Muscle of leg (tissue), 9 donors: ENCODE data around the gene EGFL8. TPM values are rescaled to one million over a fixed set of nuclear protein-coding genes. Genes with fewer than 3 reads are reported as not detected.

Experiments
- polyA plus RNA-seq, 8 donors: library from polyadenylated mRNA; unstranded; fragments of 120-200 nt; gene quantifications; one replicate each; pipeline versions ENCODE4 v1.2.1 to v1.2.3, GENCODE V29; 2013; ENCODE audit warnings: inconsistent platforms in 1 of 8, low replicate concordance in 1 of 8; ENCODE audit not compliant: insufficient read length in 8 of 8, insufficient read depth in 1 of 8
- total RNA-seq: library from RNA; stranded (reverse); fragments of 120-200 nt; gene quantifications from one replicate; pipeline ENCODE4 v1.2.4, GENCODE V29; 2013

The EGFL8 gene
- total and polyA plus RNA-seq, 9 donors = 22.9 to 43.4 (median 28.9) TPM

Other genes starting within 250 kb of the EGFL8 start
- 3.7 TPM for gene C2, start 236.9 kb upstream of the EGFL8 start, total RNA-seq
- gene C2, start 236.9 kb upstream of the EGFL8 start, polyA plus RNA-seq = 1 to 10 TPM; 3.3 to 9.5 (median 5.0) TPM
- 1.6 TPM for gene CFB, start 218.5 kb upstream of the EGFL8 start, total RNA-seq
- 1 to 10 TPM; 1.0 to 4.8 (median 2.0) TPM for gene CFB, start 218.5 kb upstream of the EGFL8 start, polyA plus RNA-seq
- 48.9 TPM for gene NELFE, start 205.6 kb upstream of the EGFL8 start, total RNA-seq
- 10 to 100 TPM; 64.7 to 72.6 (median 69.2) TPM for gene NELFE, start 205.6 kb upstream of the EGFL8 start, polyA plus RNA-seq
- gene SKIC2, start 205.4 kb upstream of the EGFL8 start, total RNA-seq = 21.8 TPM
- 10 to 100 TPM; 27.0 to 34.1 (median 30.8) TPM for gene SKIC2, start 205.4 kb upstream of the EGFL8 start, polyA plus RNA-seq
- 10.7 TPM for gene DXO, start 192.5 kb upstream of the EGFL8 start, total RNA-seq
- gene DXO, start 192.5 kb upstream of the EGFL8 start, polyA plus RNA-seq = 10 to 100 TPM; 16.0 to 22.2 (median 17.4) TPM
- gene C4A, start 182.5 kb upstream of the EGFL8 start, total RNA-seq = 13.0 TPM
- gene C4A, start 182.5 kb upstream of the EGFL8 start, polyA plus RNA-seq = 10 to 100 TPM in 6 of 8 donors, 1 to 10 TPM in 2; 6.6 to 20.4 (median 15.8) TPM
- 15.6 TPM for gene C4B, start 149.8 kb upstream of the EGFL8 start, total RNA-seq
- gene C4B, start 149.8 kb upstream of the EGFL8 start, polyA plus RNA-seq = 10 to 100 TPM in 7 of 8 donors, 1 to 10 TPM in 1; 9.5 to 32.1 (median 24.1) TPM
- 0.04 TPM for gene CYP21A2, start 126.2 kb upstream of the EGFL8 start, total RNA-seq
- gene CYP21A2, start 126.2 kb upstream of the EGFL8 start, polyA plus RNA-seq = 1 to 10 TPM in 3 of 8 donors, under 1 TPM in 5; 0.20 to 1.9 (median 0.62) TPM
- gene TNXB, start 55.3 kb upstream of the EGFL8 start, total RNA-seq = 108 TPM
- gene TNXB, start 55.3 kb upstream of the EGFL8 start, polyA plus RNA-seq = 100 to 1,000 TPM in 7 of 8 donors, 10 to 100 TPM in 1; 100.0 to 207 (median 127) TPM
- gene ATF6B, start 36.3 kb upstream of the EGFL8 start, total RNA-seq = 11.7 TPM
- gene ATF6B, start 36.3 kb upstream of the EGFL8 start, polyA plus RNA-seq = 10 to 100 TPM; 38.3 to 53.3 (median 46.7) TPM
- 4.5 TPM for gene FKBPL, start 34.3 kb upstream of the EGFL8 start, total RNA-seq
- 1 to 10 TPM; 4.0 to 6.0 (median 4.4) TPM for gene FKBPL, start 34.3 kb upstream of the EGFL8 start, polyA plus RNA-seq
- gene PRRT1, start 12.7 kb upstream of the EGFL8 start, total RNA-seq = 0.18 TPM
- 1 to 10 TPM in 7 of 8 donors, under 1 TPM in 1; 0.71 to 2.3 (median 1.2) TPM for gene PRRT1, start 12.7 kb upstream of the EGFL8 start, polyA plus RNA-seq
- 15.3 TPM for gene PPT2, start 10.5 kb upstream of the EGFL8 start, total RNA-seq
- gene PPT2, start 10.5 kb upstream of the EGFL8 start, polyA plus RNA-seq = 10 to 100 TPM; 23.7 to 35.7 (median 31.6) TPM
- 32.3 TPM for gene AGPAT1, start 11.5 kb downstream of the EGFL8 start, total RNA-seq
- 10 to 100 TPM; 55.4 to 71.7 (median 61.8) TPM for gene AGPAT1, start 11.5 kb downstream of the EGFL8 start, polyA plus RNA-seq
- 41.5 TPM for gene RNF5, start 13.8 kb downstream of the EGFL8 start, total RNA-seq
- gene RNF5, start 13.8 kb downstream of the EGFL8 start, polyA plus RNA-seq = 10 to 100 TPM; 46.9 to 57.5 (median 52.8) TPM
- gene AGER, start 19.7 kb downstream of the EGFL8 start, total RNA-seq = 3.7 TPM
- 10 to 100 TPM in 5 of 8 donors, 1 to 10 TPM in 3; 6.1 to 17.1 (median 10.9) TPM for gene AGER, start 19.7 kb downstream of the EGFL8 start, polyA plus RNA-seq
- 31.3 TPM for gene PBX2, start 25.6 kb downstream of the EGFL8 start, total RNA-seq
- gene PBX2, start 25.6 kb downstream of the EGFL8 start, polyA plus RNA-seq = 100 to 1,000 TPM in 7 of 8 donors, 10 to 100 TPM in 1; 91.7 to 123 (median 113) TPM
- gene GPSM3, start 28.0 kb downstream of the EGFL8 start, total RNA-seq = 4.3 TPM
- gene GPSM3, start 28.0 kb downstream of the EGFL8 start, polyA plus RNA-seq = 1 to 10 TPM; 6.1 to 9.8 (median 7.7) TPM
- 14.0 TPM for gene NOTCH4, start 59.5 kb downstream of the EGFL8 start, total RNA-seq
- gene NOTCH4, start 59.5 kb downstream of the EGFL8 start, polyA plus RNA-seq = 10 to 100 TPM; 15.9 to 30.4 (median 23.2) TPM
- not detected for gene TSBP1, start 207.3 kb downstream of the EGFL8 start, total RNA-seq
- under 1 TPM in 2 of 8 donors, not detected in 6; 0.07 to 0.09 TPM for gene TSBP1, start 207.3 kb downstream of the EGFL8 start, polyA plus RNA-seq
- gene BTNL2, start 242.6 kb downstream of the EGFL8 start, total RNA-seq = not detected
- gene BTNL2, start 242.6 kb downstream of the EGFL8 start, polyA plus RNA-seq = under 1 TPM; 0.14 to 0.70 (median 0.42) TPM